ENCODE measurements around the gene ZNF878.
"Not testable (repeated sequence)": the region's sequence is repeated elsewhere in the genome, so short reads cannot be mapped to it uniquely, and the experiment has no call there.

ZNF878 gene

GRCh38 chr19:12052497-12053169, at the start of gene ZNF878:
Gene ZNF878, minus strand, starts transcription at chr19:12052961. Its CDS starts 160 bp downstream, at chr19:12052801.
- peak; percentile 77 for DNase-seq

- DNase-seq: peak; percentile 44
Observed at GRCh38 chr19:12098040-12098439, 45.3 kb upstream of the ZNF878 start.

GRCh38 chr19:12095111-12095790, 42.5 kb upstream of the ZNF878 start:
- no peak for DNase-seq

- peak; percentile 43 for DNase-seq
Observed at GRCh38 chr19:12093777-12094176, 41.0 kb upstream of the ZNF878 start.

GRCh38 chr19:12092956-12093355, 40.2 kb upstream of the ZNF878 start:
- DNase-seq: no peak

GRCh38 chr19:12092065-12092867, 39.5 kb upstream of the ZNF878 start:
- DNase-seq: peak; percentile 85

GRCh38 chr19:12090807-12091206, 38.0 kb upstream of the ZNF878 start:
- peak; percentile 64 for DNase-seq

GRCh38 chr19:12085074-12085818, 32.5 kb upstream of the ZNF878 start:
- DNase-seq: no peak

- not testable (repeated sequence) for DNase-seq
Observed at GRCh38 chr19:12083336-12083735, 30.6 kb upstream of the ZNF878 start.

- DNase-seq: no peak
Observed at GRCh38 chr19:12077375-12077774, 24.6 kb upstream of the ZNF878 start.

- DNase-seq: not testable (repeated sequence)
Observed at GRCh38 chr19:12076331-12076730, 23.6 kb upstream of the ZNF878 start.

- DNase-seq: no peak
Observed at GRCh38 chr19:12075538-12076139, 22.9 kb upstream of the ZNF878 start.

- DNase-seq: peak; percentile 92
Observed at GRCh38 chr19:12064590-12065538, 12.1 kb upstream of the ZNF878 start, which contains the start of gene ZNF844. Gene ZNF844, plus strand, starts transcription at chr19:12064731. Its CDS starts 143 bp downstream, at chr19:12064874.

GRCh38 chr19:12055784-12056183, 3.0 kb upstream of the ZNF878 start:
- no peak for DNase-seq

- no peak for DNase-seq
Observed at GRCh38 chr19:12052091-12052496, 667 bp downstream of the ZNF878 start.

- no peak for DNase-seq
Observed at GRCh38 chr19:12047868-12048267, 4.9 kb downstream of the ZNF878 start.

- DNase-seq: no peak
Observed at GRCh38 chr19:12043752-12044422, 8.9 kb downstream of the ZNF878 start.

- DNase-seq: no peak
Observed at GRCh38 chr19:12042893-12043292, 9.9 kb downstream of the ZNF878 start.

GRCh38 chr19:12035220-12036172, 17.3 kb downstream of the ZNF878 start, which contains the start of gene ZNF433:
Gene ZNF433, minus strand, starts transcription at chr19:12035679. Its CDS starts 140 bp downstream, at chr19:12035539.
- DNase-seq: peak; percentile 85

Data from inflammatory macrophage treated with lipopolysaccharide for 4 hours (primary cell).